ENCODE results near the gene RGS6.

The RGS6 gene

DNA sequence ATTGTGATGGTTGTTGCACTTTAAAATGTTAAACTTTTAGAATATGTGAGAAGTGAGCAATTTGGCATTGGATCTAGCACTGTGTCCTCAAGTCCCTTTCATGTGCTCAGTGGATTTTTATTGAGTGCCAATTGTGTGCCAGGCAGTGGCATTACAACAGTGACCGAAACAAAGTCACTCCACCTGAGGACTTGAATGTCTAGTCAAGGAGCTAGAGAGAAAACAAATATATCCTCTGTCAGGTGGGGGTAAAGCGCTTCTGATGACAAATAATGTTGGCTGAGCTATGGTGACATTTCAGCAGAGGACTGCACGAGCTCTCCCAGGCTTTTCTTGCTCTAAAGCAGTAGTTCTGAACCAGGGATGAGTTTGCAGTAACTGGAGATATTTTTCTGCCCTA is 240.4 kb downstream of the RGS6 start:
- no peak for DNase-seq

GRCh38 chr14:72173038-72173720 is 240.9 kb downstream of the RGS6 start:
- no peak for DNase-seq

DNA sequence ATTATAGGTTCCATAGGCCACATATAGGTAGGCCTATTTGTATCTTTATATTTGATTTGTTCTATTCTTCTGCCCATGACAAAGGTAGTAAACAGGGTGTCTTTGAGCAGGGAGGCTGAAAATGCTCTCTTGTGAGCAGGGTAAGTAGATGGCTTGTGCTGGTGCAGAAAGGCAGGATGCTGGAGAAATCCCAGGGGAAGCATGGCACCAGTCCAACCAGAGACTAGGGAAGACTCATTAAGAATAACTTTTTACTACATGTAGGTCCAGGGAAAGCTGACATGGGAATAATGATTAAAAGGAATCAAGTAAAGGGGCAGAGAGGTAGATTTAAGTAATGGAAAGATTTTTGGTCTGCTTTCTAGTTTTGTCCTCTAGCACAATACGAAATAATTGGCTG is 245.0 kb downstream of the RGS6 start:
- no peak for DNase-seq

DNA sequence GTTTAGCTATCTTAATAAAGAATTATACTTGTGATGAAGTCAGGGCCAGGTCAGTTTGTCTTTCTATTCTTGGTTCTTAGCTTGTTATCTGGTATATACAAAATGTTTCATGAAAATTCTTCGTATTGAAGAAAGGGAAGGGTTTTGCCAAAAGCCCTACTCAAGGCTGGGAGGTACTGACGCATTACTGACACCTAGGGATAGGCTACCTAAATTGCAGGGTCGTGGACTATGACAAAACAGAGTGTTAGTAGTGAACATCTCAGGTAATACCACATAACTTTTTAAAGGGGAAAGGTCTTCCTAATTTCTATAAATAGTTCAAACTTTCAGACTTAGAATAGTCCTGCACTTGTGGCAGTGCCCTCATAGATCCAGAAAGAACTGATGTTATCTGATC is 246.3 kb downstream of the RGS6 start:
- no peak for DNase-seq

GRCh38 chr14:72182708-72183432 is 250.6 kb downstream of the RGS6 start:
- no peak for DNase-seq

DNA sequence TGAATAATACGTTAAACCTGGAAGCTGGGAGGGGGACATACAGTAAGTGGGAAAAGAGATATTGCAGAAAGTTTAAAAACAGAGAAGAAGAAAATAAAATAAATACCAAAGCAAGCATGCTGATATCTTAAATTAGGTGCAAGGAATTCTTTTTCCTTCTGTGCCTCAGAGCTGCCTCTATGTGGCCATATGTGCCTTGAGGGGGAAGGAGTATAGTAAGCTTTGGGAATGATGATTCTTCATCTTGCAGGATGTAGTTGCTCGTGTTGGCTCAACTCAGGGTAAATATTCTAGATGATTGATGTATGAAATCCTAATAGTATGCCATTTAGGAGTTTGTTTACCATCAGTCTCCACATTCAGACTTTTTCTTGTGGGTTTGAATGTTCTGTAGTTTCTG is 251.4 kb downstream of the RGS6 start:
- no peak for DNase-seq

DNA sequence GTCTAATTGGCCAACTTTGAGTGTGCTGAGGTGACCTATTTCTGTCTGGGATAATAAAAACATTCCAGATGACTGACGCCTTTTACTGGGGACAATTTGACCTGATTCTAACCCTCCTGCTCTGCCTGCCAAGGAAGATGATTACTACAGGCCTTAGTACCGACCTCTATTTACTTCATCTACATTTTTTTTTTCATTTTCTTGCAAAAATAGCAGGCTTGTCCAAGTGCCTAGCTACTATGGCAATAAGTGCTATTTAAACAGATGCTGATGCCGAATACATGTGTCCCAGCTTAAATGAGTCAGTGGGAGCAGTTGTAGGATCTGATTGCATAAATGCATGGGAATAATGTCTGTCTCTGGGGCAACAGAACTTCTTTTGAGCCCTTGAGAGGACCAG is 254.3 kb downstream of the RGS6 start:
- no peak for DNase-seq

DNA sequence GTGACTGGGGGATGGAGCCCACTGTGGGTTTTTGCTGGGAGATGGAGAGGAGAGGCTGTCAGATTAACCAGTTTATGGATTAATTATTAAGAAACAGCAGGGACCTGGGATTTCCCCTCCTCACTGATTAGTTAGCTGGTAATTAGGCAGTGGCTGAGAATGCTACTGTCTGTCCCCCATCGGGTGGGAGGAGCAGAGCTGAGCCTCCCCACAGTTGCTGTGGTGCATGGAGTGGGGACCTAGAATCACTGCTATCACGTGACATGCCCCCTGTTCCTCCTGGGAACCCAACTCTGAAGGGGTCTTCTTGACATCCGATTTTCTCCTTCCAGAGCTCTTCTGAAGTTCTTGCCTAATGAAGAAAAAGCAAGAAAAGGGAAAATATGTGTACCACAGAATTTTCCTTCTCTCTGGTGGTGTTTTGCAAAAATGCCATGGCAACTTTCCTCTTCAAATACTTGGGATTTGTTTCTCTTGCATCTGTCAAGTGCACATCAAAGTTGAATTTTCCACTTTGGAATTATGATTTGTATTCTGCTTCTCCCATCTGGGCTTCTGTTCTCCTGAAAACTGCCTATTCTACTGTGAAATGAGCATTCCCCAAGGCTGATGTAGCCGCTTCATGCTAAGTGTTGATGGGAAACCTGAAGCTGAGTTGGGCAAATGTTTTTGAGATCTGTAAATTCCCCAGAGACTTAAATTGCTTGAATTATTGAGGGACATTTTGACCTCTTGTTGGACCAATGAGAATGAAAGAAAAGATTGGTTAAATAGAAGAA is 264.2 kb downstream of the RGS6 start:
- no peak for DNase-seq

DNA sequence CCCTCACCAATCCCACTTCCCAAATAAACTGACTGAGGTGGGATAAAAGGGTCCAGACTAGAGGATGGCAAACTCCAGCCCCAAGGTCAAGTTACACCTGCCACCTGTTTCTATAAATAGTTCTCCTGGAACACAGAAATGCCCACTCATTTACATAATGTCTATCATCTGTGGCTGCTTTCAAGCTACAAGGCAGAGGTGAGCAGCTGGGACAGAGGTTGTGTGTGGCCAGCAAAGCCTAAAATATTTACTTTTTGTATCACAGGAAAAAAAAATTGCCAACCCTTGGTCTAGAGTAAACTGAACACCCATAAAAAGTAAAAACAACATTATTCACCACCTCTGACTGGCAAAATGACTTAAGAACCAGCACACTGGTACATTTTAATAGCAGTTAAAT is 269.4 kb downstream of the RGS6 start:
- no peak for DNase-seq

GRCh38 chr14:72213424-72213823 is 281.2 kb downstream of the RGS6 start:
- DNase-seq = no peak

- DNase-seq = no peak
These were observed 282.9 kb downstream of the RGS6 start for GRCh38 chr14:72215080-72215479.

- no peak for DNase-seq
These were observed 284.9 kb downstream of the RGS6 start for GRCh38 chr14:72217135-72217534.

DNA sequence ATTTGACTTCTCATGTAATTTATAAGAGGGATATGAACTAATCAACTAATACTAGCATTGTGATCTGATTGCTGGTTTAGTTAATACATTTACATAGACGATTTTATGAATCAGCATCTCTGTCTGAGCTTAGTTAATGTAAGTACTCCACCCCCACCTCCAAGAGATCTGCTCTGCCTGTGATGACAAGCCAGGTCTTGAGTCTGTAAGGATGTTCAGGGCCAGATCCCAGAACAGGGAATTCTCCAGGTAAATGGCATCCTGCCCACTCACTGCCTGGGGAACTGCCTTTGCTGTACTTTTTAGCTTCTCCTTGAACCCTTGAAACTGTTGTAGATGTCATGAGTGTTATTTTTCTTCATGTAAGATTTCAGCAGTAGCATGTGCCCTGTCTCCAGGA is 289.8 kb downstream of the RGS6 start:
- no peak for DNase-seq

DNA sequence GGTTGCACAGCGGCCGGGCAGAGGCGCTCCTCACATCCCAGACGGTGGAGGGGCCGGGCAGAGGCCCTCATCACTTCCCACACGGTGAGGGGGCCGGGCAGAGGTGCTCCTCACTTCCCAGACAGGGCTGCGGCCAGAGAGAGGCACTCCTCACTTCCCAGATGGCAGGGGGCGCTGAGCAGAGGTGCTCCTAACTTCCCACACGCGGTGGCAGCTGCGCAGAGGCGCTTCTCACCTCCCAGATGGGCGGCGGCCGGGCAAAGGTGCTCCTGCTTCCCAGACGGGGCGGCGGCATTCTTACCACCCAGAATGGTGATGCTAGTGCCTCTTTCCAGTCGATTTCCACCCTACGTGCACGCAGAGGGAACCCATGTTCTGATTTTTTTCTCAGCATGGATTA is 304.4 kb downstream of the RGS6 start:
- DNase-seq = no peak

DNA sequence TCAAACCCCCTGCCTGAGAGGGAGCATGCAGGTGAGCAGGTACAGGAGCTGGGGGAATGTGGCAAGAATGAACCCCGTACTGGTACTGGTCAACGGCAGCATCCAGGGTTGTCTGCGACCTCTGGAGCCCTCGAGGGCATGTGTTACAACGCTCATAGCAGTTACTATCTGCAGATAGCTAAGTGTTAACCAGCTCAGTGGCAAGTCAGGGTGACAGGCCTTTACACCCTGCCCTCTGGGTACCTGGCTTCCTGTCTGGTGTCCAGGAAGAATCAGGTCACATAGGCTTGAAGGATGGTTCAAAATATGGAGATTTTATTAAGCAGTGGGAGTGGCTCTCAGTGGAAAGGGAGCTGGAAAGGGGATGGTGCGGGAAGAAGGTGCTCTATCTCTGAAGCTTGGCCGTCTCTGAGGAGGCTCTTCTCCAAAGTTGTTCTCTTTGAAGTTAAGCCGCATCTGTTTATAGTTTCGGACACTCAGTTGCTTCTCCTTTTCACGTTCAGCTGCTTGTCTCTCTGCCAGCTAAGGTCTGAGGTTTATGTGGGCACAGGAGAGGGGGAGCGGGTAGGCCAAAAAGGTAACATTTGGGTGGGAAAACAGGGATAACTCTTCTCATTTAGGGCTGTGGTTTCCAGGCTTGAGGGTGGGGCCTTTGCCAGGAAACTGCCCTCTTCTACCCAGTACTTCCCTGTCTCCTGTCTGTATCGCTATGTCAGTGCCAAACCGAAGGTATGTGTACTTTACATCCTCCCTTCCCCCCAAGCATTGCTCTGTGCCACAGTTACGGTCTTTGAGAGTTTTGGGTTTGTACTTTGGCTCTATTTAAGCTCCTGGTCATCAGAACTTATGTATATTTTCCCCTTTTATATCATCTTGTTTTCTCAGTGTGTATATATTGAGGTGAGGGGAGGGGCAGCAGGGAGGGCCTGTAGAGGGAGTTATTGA is 305.8 kb downstream of the RGS6 start:
- DNase-seq = peak; percentile 2

GRCh38 chr14:72243309-72244293 is 311.4 kb downstream of the RGS6 start:
- no peak for DNase-seq

DNA sequence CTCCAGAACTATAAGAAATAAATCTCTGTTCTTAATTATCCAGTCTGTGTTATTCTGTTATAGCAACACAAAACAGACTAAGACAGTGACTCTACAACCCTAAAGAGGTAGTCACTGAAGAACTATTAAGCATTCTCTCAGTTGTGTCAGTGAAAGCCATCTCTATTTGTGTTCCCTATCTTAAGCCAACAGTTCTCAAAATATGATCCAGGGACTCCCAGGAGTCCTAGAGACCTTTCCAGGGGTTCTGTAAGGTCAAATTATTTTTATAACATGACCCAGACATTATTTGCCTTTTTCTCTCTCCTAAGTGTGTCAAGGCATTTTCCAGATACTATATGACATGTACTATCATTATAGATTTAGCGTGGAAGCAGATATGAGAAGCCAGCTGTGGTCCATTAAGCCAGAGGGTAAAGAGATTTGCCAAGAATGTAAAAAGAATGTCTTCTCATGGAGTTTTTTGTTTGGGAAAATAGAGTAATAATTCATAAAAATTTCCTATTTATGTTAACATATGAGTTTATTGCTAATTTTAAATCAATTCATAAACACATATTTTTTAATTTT is 315.8 kb downstream of the RGS6 start:
- no peak for DNase-seq

GRCh38 chr14:72253503-72253902 is 321.3 kb downstream of the RGS6 start:
- DNase-seq = no peak

- DNase-seq = no peak
These were observed 322.1 kb downstream of the RGS6 start for GRCh38 chr14:72254202-72254936.

DNA sequence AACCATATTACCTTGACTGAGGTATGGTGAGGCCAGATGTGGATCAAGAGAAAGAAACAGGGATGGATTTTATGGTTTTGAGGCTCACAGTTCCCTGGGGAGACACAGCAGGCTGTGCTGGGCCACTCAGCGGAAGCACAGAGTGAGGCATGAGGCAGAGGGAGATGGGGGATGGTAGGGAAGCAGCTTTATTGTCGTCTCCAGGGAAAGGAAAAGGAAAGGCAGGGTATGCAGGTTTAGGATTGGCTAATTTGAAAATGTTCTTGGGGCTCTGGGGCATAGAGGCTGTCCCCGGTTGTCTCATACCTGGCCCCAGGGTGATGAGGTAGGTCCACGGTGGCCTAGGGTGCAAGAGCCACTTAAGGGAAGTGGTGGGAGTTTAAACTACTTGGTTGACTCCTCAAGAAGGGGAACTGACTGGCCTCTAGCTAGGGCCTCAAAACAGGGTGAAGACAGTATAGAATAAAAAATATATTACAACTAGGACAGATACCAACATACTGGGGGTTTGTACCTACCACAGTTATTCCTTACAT is 322.8 kb downstream of the RGS6 start:
- DNase-seq = no peak

Measured in RPMI8226 (cell line).